GM12801 (cell line): ENCODE results near the gene OR2T4.

Experiments
- CTCF ChIP-seq: IDR thresholded peaks from one replicate; pipeline ENCODE4 v1.5.1; 2011; ENCODE audit warnings: control low read depth; ENCODE audit not compliant: insufficient read length; ENCODE audit errors: extremely low read depth

OR2T4 gene

DNA sequence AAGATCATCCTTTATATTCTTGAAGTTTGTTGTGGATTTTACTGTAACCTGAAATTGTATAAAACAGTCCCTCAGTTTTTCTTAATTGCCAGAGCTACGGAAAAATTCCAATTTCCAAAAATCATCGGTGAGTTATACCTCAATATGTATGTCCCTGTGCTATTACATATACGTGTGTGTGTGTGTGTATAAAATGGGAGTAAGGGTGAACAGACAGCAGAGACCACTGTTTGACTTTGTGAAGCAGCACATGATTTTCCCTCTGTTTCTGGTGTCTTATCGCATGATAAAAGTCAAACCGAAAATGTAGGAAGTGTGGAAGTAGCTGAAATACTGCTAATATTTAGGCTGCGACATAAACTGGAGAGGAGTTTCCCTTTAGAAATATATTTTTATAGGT is 42.6 kb downstream of the OR2T4 start:
- TF ChIP-seq CTCF = no peak

DNA sequence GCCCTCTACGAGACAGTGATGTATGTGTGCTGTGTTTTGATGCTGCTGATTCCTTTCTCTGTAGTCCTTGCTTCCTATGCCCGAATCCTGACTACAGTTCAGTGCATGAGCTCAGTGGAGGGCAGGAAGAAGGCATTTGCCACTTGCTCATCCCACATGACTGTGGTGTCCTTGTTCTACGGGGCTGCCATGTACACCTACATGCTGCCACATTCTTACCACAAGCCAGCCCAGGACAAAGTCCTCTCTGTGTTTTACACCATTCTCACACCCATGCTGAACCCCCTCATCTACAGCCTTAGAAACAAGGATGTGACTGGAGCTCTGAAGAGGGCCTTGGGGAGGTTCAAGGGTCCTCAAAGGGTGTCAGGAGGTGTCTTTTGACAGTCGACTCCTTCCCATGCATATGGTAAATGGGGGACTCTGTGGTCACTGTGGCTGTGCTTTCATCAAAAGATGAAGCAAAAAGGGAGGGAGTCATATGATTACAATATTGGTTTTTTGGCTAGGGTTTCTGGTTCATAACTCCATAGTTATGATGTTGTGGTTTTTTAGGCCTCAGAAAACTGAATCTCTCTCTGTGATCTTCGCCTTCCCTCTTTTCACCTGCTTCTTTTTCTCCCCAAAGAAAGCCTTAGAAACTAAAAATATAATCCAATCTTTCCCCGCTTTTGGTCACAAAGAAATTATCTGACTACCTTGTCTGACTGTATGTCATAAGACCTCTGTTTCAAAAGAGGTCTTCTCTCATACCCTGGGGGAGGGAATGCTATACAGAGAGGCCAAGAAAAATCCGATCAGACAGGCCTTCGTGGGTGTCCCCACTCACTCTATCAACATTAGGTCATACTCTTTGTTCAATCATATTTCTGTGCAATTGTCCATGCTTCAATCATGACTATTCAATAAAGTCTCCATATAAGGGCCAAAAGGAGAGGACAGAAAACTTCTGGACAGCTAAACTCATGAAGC is 45.5 kb downstream of the OR2T4 start:
- TF ChIP-seq CTCF = no peak
